HG03575 (cell line): Measurements from ENCODE around the gene SMIM10L2A.
"Not testable (repeated sequence)": the region's sequence is repeated elsewhere in the genome, so short reads cannot be mapped to it uniquely, and the experiment has no call there.

ENCODE experiments used
- ATAC-seq: cut with Tn5 transposase; IDR thresholded peaks from one replicate; pipeline ENCODE4 v1.9.1; 2021; ENCODE audit not compliant: unreplicated experiment, insufficient number of reproducible peaks, low FRiP score; ENCODE audit errors: extremely low read depth

Gene SMIM10L2A

GRCh38 chrX:135420831-135421230, 913 bp upstream of the SMIM10L2A start:
- no peak for ATAC-seq

DNA sequence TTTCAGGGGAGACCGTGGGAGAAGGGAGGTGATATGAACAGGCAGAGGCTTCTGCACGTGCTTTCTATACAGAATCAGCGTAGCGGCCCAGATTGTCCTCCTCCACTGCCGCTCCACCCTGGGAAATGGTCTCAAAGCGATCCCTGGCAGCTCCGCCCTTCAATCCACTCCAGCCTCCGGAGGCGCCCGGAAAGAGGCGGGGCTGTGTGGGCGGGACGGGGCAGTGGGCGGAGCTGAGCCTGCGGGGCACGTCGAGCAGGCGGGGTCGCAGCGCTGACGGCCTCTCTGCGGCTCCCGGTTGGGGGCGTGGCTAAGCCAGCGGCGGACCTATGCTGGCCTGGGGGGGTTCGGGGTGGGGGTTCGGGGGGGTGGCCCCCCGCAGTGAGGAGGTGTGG, 210 bp upstream of the SMIM10L2A start:
- ATAC-seq: no peak

DNA sequence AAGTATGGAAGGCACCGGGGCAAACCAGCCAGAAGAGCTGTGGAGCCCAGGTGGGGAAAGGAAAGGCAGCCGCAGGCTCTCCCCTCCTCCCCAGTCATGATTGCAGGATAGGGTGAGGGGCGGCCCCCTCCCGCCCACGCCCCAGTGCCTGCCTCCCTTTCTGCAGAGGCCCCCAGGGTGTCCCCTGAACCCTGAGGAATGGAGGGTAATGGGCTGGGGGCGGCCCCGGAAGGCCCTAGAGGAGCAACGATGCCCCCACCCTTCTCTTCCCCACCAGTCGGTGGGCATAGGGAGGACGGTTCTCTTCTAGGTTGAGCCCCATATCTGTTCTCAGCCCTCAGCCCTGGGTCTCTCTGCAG, 1.0 kb downstream of the SMIM10L2A start:
- not testable (repeated sequence) for ATAC-seq

GRCh38 chrX:135423173-135423864, 1.6 kb downstream of the SMIM10L2A start:
- not testable (repeated sequence) for ATAC-seq

- no peak for ATAC-seq
Measured at GRCh38 chrX:135424469-135424868, 2.7 kb downstream of the SMIM10L2A start.

DNA sequence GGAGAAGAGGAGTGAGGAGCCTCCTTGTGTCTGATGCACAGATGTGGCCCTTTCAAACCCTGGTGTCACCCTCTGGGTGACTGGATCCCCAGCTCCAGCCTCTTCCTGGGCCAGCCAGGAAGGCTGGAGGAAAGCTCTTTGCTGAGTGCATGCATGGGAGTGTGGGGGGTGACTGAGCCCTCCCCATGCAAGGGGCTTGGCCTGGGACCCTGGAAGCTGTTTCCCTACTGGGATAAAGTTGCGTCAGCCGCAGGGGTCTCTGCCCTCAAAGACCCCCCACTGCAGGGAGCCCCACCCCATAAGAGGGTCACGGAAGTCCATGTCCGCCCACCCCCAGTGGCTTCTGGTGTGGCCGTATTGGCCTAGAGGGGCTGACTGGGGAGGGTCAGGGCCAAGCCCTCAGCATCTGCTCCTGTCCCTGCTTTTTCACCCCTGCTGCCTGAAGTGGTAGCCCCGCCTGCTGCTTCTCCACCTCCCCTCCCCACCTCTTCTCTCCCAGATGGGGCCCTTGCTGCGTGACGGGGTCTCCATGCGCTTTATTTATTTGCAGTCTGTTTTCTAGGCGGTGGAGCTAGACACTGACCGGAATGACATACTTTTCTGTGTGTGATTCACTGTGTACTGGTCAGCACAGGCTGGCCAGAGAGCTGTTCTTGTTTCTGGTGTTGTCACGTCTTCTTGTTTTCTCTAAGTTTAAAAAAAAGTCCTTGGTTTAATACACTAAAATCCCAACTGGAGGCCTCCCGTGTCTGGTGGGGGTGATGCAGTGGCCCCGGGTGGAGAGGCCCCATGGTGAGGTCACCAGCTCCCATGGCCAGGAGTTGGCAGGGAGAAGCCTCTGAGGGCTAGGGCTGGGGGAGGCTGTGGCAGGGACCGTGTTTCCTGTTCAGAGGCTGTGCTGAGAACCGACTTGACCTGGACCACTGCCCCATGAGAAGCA, 3.6 kb downstream of the SMIM10L2A start:
- ATAC-seq: no peak

DNA sequence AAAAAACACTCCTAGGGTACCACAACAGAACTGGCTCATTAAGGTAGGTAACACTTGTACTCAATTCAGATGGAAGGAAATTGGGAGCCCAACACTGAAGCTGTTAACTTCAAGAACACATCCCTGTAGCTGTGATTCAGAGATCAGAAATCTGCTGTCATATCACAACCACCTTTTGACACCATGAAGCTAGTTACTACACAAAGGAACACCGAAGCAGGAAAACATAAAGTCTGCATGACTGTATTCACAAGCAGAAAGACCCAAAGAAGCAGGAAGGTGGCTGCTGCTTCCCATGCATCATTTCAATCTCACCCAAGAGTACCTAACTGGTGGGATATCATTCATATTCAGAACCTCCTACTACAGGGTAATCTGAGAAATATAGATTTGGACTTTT, 7.7 kb downstream of the SMIM10L2A start:
- ATAC-seq: no peak

GRCh38 chrX:135431886-135432285, 10.1 kb downstream of the SMIM10L2A start:
- no peak for ATAC-seq

GRCh38 chrX:135432453-135432852, 10.7 kb downstream of the SMIM10L2A start:
- ATAC-seq: no peak

- ATAC-seq: no peak
Measured at GRCh38 chrX:135432881-135433521, 11.3 kb downstream of the SMIM10L2A start.

GRCh38 chrX:135433531-135434257, 11.9 kb downstream of the SMIM10L2A start:
- ATAC-seq: no peak

DNA sequence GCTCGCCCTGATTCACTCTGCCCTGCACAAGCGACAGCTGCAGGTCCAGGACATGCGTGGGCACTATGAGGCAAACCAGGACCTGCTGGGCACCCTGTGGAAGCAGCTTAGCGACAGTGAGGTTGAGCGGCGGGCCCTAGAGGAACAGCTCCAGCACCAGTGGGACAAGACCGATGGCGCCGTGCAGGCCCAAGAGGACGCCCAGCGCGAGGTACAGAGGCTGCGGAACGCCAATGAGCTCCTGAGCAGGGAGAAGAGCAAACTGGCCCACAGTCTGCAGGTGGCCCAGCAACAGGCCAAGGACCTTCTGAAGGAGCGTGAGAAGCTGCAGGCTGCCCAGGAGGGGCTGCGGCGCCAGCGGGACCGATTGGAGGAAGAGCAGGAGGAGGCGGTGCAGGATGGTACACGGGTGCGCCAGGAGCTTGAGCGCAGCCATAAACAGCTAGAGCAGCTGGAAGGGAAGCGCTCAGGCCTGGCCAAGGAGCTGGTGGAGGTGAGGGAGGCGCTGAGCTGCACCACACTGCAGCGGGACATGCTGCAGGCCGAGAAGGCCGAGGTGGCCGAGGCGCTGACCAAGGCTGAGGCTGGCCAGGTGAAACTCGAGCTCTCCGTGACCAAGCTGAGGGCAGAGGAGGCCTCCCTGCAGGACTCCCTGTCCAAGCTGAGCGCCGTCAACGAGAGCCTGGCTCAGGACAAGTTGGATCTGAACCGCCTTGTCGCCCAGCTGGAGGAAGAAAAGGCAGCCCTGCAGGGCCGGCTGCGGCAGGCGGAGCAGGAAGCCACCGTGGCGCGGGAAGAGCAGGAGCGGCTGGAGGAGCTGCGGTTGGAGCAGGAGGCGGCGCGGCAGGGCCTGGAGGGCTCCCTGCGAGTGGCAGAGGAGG, 12.8 kb downstream of the SMIM10L2A start:
- ATAC-seq: no peak

DNA sequence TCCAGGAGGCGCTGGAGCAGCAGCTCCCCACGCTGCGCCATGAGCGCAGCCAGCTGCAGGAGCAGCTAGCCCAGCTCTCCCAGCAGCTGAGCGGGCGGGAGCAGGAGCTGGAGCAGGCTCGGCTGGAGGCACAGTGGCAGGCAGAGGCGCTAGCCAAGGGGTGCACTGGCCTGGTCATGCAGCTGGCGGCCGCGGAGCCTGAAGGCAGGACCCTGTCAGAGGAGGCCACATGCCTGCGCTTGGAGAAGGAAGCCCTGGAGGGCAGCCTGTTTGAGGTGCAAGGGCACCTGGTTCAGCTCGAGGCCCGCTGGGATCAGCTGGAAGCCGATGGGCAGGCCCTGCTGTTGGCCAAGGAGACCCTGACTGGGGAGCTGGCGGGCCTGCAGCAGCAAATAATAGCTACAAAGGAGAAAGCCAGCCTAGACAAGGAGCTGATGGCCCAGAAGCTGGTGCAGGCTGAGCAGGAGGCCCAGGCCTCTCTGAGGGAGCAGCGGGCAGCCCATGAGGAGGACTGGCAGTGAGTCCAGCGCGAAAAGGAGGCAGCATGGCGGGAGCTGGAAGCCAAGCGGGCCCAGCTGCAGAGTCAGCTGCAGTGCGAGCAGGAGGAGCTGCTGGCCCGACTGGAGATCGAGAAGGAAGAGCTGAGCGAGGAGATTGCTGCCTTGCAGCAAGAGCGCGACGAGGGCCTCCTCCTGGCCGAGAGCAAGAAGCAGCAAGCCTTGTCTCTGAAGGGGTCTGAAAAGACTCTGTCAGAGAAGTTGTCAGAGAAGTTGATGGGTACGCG, 13.6 kb downstream of the SMIM10L2A start:
- no peak for ATAC-seq

DNA sequence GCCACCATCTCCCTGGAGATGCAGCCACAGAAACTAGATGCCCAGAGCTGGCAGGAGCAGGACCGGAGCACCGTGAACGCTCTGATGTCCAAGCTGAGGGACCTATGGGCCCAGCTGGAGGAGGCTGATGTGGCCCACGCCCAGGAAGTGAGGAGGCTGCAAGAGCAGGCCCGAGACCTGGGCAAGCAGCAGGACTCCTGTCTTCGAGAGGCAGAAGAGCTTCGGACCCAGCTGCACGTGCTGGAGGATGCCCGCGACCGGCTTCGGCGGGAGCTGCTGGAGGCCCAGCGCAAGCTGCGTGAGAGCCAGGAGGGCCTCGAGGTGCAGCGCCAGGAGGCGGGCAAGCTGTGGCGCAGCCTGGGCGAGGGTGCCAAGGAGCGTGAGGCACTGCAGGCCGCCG, 14.2 kb downstream of the SMIM10L2A start:
- no peak for ATAC-seq

DNA sequence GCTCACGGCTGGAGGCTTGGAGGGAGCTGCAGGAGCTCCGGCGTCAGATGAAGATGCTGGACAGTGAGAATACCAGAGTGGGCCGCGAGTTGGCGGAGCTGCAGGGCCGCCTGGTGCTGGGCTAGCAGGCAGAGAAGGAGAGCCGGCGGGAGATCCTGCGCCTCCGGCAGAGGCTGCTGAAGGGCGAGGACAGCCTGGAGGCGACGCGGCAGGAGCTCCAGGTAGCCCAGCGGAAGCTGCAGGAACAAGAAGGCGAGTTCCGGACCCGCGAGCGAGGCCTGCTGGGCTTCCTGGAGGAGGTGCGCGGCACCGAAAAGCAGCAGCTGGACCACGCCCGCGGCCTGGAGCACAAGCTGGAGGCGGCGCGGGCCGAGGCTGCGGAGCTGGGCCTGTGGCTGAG, 14.7 kb downstream of the SMIM10L2A start:
- no peak for ATAC-seq

DNA sequence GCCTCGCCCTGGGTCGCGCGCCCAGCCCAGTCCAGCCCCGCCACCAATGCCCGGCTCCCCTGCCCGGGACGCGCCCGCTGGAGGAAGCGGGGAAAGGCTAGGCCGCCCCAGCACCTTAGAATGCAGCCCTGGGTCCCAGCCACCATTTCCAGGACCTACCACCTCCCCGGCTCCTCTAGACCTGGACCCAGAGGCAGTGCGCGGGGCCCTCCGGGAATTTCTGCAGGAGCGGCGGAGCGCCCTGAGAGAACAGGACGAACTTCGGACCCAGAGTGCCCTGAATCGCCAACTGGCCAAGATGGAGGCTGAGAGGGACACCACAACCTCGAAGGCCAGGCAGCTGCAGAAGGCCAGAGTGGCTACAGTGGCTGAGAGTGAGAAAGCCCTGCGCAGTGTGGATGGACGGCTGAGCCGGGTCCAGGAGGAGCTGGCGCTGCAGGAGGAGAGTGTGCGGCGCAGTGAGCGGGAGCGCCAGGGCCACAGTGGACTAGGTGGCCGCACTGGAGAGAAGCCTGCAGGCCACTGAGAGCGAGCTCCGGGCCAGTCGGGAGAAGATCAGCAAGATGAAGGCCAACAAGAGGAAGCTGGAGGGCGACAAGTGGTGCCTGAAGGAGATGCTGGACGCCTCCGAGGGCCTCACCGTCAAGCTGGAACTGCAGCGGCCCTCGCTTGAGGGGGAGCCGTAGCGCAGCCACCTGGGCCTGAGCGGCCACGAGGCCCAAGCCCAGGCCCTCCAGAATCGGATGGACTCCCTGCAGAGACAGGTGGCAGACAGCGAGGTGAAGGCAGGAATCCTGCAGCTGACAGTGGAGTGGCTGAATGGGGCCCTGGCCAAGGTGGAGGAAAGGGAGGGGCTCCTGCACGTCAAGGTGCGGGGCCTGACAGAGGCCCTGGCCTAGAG, 15.5 kb downstream of the SMIM10L2A start:
- no peak for ATAC-seq
